ENCODE data around the gene CFAP61. TPM values are rescaled to one million over a fixed set of nuclear protein-coding genes. Genes with fewer than 3 reads are reported as not detected.
"Not testable (repeated sequence)": the region's sequence is repeated elsewhere in the genome, so short reads cannot be mapped to it uniquely, and the experiment has no call there.

The CFAP61 gene
- total RNA-seq, 2 donors from 2014 or later, result 0.67 TPM; not detected in 1

GRCh38 chr20:20241976-20242375, 189.6 kb downstream of the CFAP61 start:
- DNase-seq, result no peak
- no peak for ATAC-seq
- intact Hi-C loops (cut with DNase I, micrococcal nuclease), result no loop called here

GRCh38 chr20:20244384-20244783, 192.1 kb downstream of the CFAP61 start:
- ATAC-seq; intact Hi-C loops (cut with DNase I, micrococcal nuclease); DNase-seq: not testable (repeated sequence)

GRCh38 chr20:20246996-20247633, 194.8 kb downstream of the CFAP61 start:
- no peak for DNase-seq
- no peak for ATAC-seq

GRCh38 chr20:20248620-20249200, 196.4 kb downstream of the CFAP61 start:
- no peak for ATAC-seq
- intact Hi-C loops (cut with DNase I, micrococcal nuclease), result no loop called here

More at GRCh38 chr20:20246996-20247633, 194.8 kb downstream of the CFAP61 start:
- intact Hi-C loops (cut with DNase I, micrococcal nuclease), result no loop called here

GRCh38 chr20:20251317-20251716, 199.0 kb downstream of the CFAP61 start:
- intact Hi-C loops (cut with DNase I, micrococcal nuclease), result no loop called here
- ATAC-seq (no peak), DNase-seq (no peak)

More at GRCh38 chr20:20248620-20249200, 196.4 kb downstream of the CFAP61 start:
- no peak for DNase-seq

- intact Hi-C loops (cut with DNase I, micrococcal nuclease), result no loop called here
- DNase-seq (no peak), ATAC-seq (no peak)
Measured at GRCh38 chr20:20251836-20252235, 199.5 kb downstream of the CFAP61 start.

- intact Hi-C loops (cut with DNase I, micrococcal nuclease), result no loop called here
- ATAC-seq, result no peak
Measured at GRCh38 chr20:20253039-20253743, 200.9 kb downstream of the CFAP61 start.

GRCh38 chr20:20253744-20254330, 201.5 kb downstream of the CFAP61 start:
- intact Hi-C loops (cut with DNase I, micrococcal nuclease), result no loop called here

More at GRCh38 chr20:20253039-20253743, 200.9 kb downstream of the CFAP61 start:
- no peak for DNase-seq

GRCh38 chr20:20255099-20255498, 202.8 kb downstream of the CFAP61 start:
- ATAC-seq (no peak), DNase-seq (no peak)
- intact Hi-C loops (cut with DNase I, micrococcal nuclease), result no loop called here

More at GRCh38 chr20:20253744-20254330, 201.5 kb downstream of the CFAP61 start:
- ATAC-seq, result no peak
- DNase-seq, result no peak

- intact Hi-C loops (cut with DNase I, micrococcal nuclease), result no loop called here
- DNase-seq (no peak), ATAC-seq (no peak)
Measured at GRCh38 chr20:20259533-20259932, 207.2 kb downstream of the CFAP61 start.

- ATAC-seq, result no peak
- intact Hi-C loops (cut with DNase I, micrococcal nuclease), result no loop called here
- no peak for DNase-seq
Measured at GRCh38 chr20:20261159-20261558, 208.8 kb downstream of the CFAP61 start.

- DNase-seq, result no peak
- intact Hi-C loops (cut with DNase I, micrococcal nuclease), result no loop called here
- no peak for ATAC-seq
Measured at GRCh38 chr20:20265210-20265609, 212.9 kb downstream of the CFAP61 start.

GRCh38 chr20:20266552-20266951, 214.2 kb downstream of the CFAP61 start:
- no peak for ATAC-seq
- intact Hi-C loops (cut with DNase I, micrococcal nuclease), result no loop called here

GRCh38 chr20:20267685-20268370, 215.5 kb downstream of the CFAP61 start:
- intact Hi-C loops (cut with DNase I, micrococcal nuclease), result no loop called here
- DNase-seq (no peak), ATAC-seq (no peak)

More at GRCh38 chr20:20266552-20266951, 214.2 kb downstream of the CFAP61 start:
- no peak for DNase-seq

- ATAC-seq (no peak), DNase-seq (no peak)
- intact Hi-C loops (cut with DNase I, micrococcal nuclease), result no loop called here
Measured at GRCh38 chr20:20271271-20271670, 218.9 kb downstream of the CFAP61 start.

- intact Hi-C loops (cut with DNase I, micrococcal nuclease), result no loop called here
- DNase-seq, result no peak
- ATAC-seq, result no peak
Measured at GRCh38 chr20:20272686-20273085, 220.4 kb downstream of the CFAP61 start.

- intact Hi-C loops (cut with DNase I, micrococcal nuclease), result no loop called here
- no peak for DNase-seq
- ATAC-seq, result no peak
Measured at GRCh38 chr20:20273286-20273685, 221.0 kb downstream of the CFAP61 start.

GRCh38 chr20:20274821-20275220, 222.5 kb downstream of the CFAP61 start:
- DNase-seq (no peak), ATAC-seq (no peak)
- intact Hi-C loops (cut with DNase I, micrococcal nuclease), result no loop called here

- intact Hi-C loops (cut with DNase I, micrococcal nuclease), result no loop called here
- no peak for DNase-seq
- ATAC-seq, result no peak
Measured at GRCh38 chr20:20275636-20276035, 223.3 kb downstream of the CFAP61 start.

Measured in left colon (tissue), 2 donors.